Mesodermal cell (in vitro differentiated cells): ENCODE results near the gene NOTCH2.

ENCODE experiments used
- H3K27ac ChIP-seq: 2 replicates; pipeline ENCODE4 v1.7.0; 2013; ENCODE audit warnings: mild to moderate bottlenecking, low read depth, low read length, moderate library complexity; ENCODE audit not compliant: severe bottlenecking
- H3K36me3 ChIP-seq: 2 replicates; pipeline ENCODE4 v1.7.1; 2013; ENCODE audit warnings: mild to moderate bottlenecking, low read length, moderate library complexity; ENCODE audit not compliant: control insufficient read depth, insufficient read depth
- H3K4me1 ChIP-seq: one replicate; pipeline ENCODE4 v1.7.1; 2013; ENCODE audit warnings: mild to moderate bottlenecking, low read length; ENCODE audit not compliant: insufficient read depth, control insufficient read depth, poor library complexity, severe bottlenecking
- H3K4me3 ChIP-seq: 2 replicates; pipeline ENCODE4 v1.7.0; 2013; ENCODE audit warnings: low read length, control low read depth, mild to moderate bottlenecking; ENCODE audit not compliant: insufficient read depth, poor library complexity, severe bottlenecking; ENCODE audit errors: extremely low read depth
- H3K9me3 ChIP-seq: 2 replicates; pipeline ENCODE4 v1.7.1; 2013; ENCODE audit warnings: mild to moderate bottlenecking, low read length, moderate library complexity; ENCODE audit not compliant: control insufficient read depth
- WGBS, 2 experiments: methylation state at CpG; one replicate each; pipeline ENCODE4 v1.1.5; 2013; ENCODE audit warnings: missing lambda C conversion rate in 2 of 2; ENCODE audit not compliant: insufficient coverage in 2 of 2; 5-methylcytosine and 5-hydroxymethylcytosine counted together

NOTCH2 gene

DNA sequence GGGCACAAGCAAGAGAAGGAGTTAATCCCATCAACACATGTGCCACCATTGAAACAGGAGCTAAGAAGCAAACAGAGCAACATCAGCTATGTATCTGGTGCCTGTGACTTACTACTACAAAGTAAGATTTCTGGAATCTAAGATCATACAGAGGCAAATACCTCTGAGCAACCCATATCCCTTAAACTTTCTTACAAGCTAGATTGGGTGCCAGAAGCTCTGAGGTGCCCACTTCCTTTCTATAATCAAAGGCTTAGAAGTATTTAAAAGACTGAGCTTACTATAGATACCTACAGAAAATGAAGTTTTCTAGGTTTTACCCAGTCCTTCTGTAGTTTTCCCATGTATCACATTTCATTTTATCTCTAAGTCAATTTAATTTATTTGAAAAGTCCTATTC, 128.8 kb downstream of the NOTCH2 start:
- Histone ChIP-seq H3K27ac (no peak overlapping the region), H3K9me3 (no peaks in the 10 kb centered on the region), H3K4me1 (no peaks in the 10 kb centered on the region), H3K4me3 (no peak overlapping the region), H3K36me3 (peaks cover 53% of the 10 kb centered on the region)

DNA sequence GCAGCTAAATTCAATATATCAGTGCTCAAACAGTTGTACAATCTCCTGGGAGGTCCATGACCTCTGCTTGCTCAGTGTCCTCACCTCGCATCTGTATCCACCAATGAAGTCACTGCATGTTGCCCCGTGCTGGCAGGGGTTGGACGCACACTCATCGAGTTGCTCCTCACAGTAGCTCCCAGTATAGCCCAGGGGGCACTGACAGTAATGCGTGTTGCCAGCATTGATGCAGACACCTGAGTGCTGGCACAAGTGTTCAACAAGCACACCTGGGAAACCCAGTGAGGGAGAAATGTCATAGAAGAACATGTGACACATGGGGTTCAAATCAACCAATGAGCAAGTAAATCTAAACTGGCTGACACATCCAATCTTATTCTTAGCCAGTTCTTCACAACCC, 132.3 kb downstream of the NOTCH2 start:
- Histone ChIP-seq H3K4me1 (no peaks in the 10 kb centered on the region), H3K36me3 (peaks cover 79% of the 10 kb centered on the region), H3K9me3 (no peaks in the 10 kb centered on the region), H3K27ac (no peak overlapping the region), H3K4me3 (no peak overlapping the region)
- 95 to 96% methylated on average over 5 of the region's 5 CpGs for WGBS, 2 experiments

DNA sequence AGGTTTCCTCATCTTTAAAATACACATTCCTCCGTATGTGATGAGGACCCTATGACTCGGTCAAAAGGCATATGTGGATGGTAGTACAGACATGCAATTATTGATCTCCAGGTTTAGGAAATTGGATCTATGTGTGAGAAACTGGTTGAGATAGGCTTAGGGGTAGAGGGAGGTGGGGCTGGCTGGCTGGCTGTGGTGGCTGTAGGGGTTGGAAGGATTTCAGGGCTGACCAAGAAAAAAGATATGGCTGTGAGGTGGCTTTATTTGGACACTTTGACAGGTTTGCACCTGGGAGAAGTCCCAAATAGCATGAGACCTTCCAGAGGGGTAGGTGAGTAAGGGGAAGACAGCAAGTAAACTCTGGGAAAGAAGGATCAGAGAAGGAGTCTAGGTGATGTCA, 133.5 kb downstream of the NOTCH2 start:
- Histone ChIP-seq H3K9me3 (no peaks in the 10 kb centered on the region), H3K36me3 (peaks cover 74% of the 10 kb centered on the region), H3K4me1 (no peaks in the 10 kb centered on the region), H3K4me3 (no peak overlapping the region), H3K27ac (no peak overlapping the region)
- 100% methylated on average over 1 of the region's 2 CpGs for WGBS, 2 experiments

DNA sequence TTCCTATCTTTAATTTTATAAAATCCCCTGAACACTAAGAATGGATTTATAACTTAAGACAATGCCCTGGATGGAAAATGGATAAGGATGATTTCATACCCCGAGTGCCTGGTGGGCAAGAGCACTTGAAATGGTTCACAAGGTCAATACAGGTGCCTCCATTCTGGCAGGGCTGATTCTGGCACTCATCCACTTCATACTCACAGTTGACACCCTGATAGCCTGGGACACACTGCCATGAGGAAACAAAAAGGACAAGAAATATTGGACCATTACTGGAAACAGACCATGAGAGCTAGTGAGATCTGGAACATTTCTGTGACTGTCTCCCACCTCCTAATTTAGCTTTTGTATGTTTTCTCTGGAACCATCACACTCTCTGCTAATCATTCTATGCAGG, 134.1 kb downstream of the NOTCH2 start:
- Histone ChIP-seq H3K9me3 (no peaks in the 10 kb centered on the region), H3K36me3 (peaks cover 70% of the 10 kb centered on the region), H3K4me3 (no peak overlapping the region), H3K27ac (no peak overlapping the region), H3K4me1 (no peaks in the 10 kb centered on the region)
- 100% methylated on average over 1 of the region's 1 CpG; no CpG with 5 or more reads in 1 of the 2 experiments for WGBS, 2 experiments

- Histone ChIP-seq H3K4me1 (no peaks in the 10 kb centered on the region), H3K9me3 (no peaks in the 10 kb centered on the region), H3K4me3 (no peak overlapping the region), H3K27ac (no peak overlapping the region), H3K36me3 (peaks cover 61% of the 10 kb centered on the region)
Observed at GRCh38 chr1:119933397-119933796, 136.1 kb downstream of the NOTCH2 start.

DNA sequence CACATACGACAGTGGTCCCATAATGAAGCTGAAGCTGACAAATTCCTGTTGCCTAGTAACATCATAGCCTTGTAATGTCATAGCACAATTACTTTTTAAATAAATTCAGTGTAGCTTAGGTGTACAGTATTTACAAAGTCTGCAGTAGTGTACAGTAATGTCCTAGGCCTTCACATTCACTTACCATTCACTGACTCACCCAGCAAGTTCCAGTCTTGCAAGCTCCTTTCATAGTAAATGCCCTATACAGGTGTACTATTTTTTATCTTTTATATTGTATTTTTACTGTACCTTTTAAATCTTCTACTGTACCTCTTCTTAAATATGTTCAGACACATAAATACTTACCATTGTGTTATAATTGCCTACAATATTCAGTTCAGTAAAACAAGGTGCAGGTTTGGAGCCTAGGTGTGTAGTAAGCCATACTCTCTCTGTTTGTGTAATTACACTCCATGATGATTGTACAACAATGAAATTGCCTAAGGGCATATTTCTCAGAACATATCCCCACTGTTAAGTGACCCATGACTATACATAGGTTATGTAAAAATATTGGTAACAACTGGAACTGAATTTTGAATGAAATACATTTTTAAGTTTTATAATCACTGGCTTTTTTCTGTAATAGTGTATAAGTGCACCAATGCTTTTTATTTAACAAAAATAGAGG, 139.7 kb downstream of the NOTCH2 start:
- 100% methylated on average over 1 of the region's 1 CpG; no CpG with 5 or more reads in 1 of the 2 experiments for WGBS, 2 experiments
- no peak overlapping the region for H3K4me3 ChIP-seq

GRCh38 chr1:119926553-119926952, 142.9 kb downstream of the NOTCH2 start:
- WGBS, 2 experiments = 96 to 100% methylated on average over 3 of the region's 3 CpGs
- Histone ChIP-seq H3K36me3 (peaks cover 77% of the 10 kb centered on the region), H3K27ac (no peak overlapping the region), H3K4me3 (no peak overlapping the region), H3K4me1 (no peaks in the 10 kb centered on the region), H3K9me3 (no peaks in the 10 kb centered on the region)

More for the DNA sequence above, 139.7 kb downstream of the NOTCH2 start:
- Histone ChIP-seq H3K27ac (no peak overlapping the region), H3K4me1 (no peaks in the 10 kb centered on the region), H3K9me3 (no peaks in the 10 kb centered on the region), H3K36me3 (peaks cover 61% of the 10 kb centered on the region)

GRCh38 chr1:119924948-119925898, 144.2 kb downstream of the NOTCH2 start:
- Histone ChIP-seq H3K36me3 (peaks cover 89% of the 10 kb centered on the region), H3K9me3 (no peaks in the 10 kb centered on the region)
- WGBS, 2 experiments = 91 to 96% methylated on average over 7 to 15 of the region's 19 CpGs

GRCh38 chr1:119920104-119920968, 149.1 kb downstream of the NOTCH2 start:
- Histone ChIP-seq H3K9me3 (no peaks in the 10 kb centered on the region), H3K36me3 (peaks cover 96% of the 10 kb centered on the region), H3K4me3 (no peak overlapping the region), H3K4me1 (no peaks in the 10 kb centered on the region), H3K27ac (no peak overlapping the region)
- 91 to 97% methylated on average over 5 to 7 of the region's 8 CpGs for WGBS, 2 experiments

More at GRCh38 chr1:119924948-119925898, 144.2 kb downstream of the NOTCH2 start:
- Histone ChIP-seq H3K4me1 (no peaks in the 10 kb centered on the region), H3K27ac (no peak overlapping the region), H3K4me3 (no peak overlapping the region)

DNA sequence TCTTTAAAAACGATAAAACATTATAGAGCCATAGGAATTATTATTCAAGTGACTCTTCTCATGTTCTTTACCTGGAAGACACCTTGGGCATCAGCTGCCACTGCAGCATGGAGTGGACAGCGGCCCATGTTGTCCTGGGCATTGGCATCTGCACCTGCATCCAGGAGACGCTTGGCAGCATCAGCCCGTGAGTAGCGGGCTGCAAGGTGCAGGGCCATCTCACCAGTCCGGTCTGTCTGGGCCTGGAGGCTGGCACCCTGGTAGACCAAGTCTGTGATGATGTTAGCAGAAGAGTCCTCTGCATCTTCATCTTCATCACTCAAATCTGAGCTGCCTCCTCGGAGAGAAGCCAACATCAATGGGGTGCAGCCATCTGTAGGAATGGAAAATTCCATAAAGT, 150.2 kb downstream of the NOTCH2 start:
- Histone ChIP-seq H3K27ac (no peak overlapping the region), H3K9me3 (no peaks in the 10 kb centered on the region), H3K4me3 (no peak overlapping the region), H3K36me3 (peaks cover 97% of the 10 kb centered on the region), H3K4me1 (no peaks in the 10 kb centered on the region)
- WGBS, 2 experiments = 95 to 100% methylated on average over 2 to 5 of the region's 7 CpGs
